GM19438 (cell line): ENCODE data around the gene MKX.

Source experiments
- ATAC-seq: cut with Tn5 transposase; IDR thresholded peaks from one replicate; pipeline ENCODE4 v1.9.1; 2021; ENCODE audit warnings: low read depth; ENCODE audit not compliant: unreplicated experiment

The MKX gene, protein sequence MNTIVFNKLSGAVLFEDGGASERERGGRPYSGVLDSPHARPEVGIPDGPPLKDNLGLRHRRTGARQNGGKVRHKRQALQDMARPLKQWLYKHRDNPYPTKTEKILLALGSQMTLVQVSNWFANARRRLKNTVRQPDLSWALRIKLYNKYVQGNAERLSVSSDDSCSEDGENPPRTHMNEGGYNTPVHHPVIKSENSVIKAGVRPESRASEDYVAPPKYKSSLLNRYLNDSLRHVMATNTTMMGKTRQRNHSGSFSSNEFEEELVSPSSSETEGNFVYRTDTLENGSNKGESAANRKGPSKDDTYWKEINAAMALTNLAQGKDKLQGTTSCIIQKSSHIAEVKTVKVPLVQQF

DNA sequence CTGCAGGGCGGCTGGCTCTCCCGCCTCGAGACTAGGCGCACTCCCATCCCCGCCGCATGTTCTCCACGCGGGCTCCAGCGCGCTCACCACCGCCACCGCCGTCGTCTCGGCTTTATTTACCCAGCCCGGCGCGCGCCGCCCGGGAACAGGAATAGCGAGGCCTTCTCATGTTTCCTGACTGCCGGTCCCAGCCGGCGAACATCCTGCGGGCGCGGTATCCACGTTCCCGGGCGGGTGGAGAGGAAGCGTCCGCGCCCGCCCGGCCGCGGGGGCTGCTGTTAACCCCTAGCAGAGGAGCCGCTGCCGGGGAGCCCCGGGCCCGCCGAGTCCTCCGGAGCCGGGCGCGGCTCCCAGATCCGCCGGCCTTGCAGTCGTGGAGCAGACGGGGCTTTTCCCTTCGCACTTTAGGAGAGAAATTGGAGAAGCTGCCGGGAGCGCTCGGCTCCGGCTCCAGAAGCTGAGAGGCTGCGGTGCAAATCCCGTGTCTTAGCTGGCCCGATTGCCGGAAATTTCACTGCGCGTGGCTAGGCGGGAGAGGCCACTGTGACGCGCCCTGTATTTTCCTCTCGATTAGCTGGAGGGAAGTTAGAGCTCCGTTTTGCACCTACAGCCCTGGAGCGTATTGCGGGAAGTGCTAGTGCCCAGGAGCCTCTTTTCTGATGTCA lies at the start of gene MKX:
Gene MKX (minus strand): TSS at position 88 of the 665 bp plus-strand sequence. CDS start 2,404 bp downstream, outside the sequence.
- no peak for ATAC-seq

GRCh38 chr10:27794157-27794556 lies 48.5 kb upstream of the MKX start:
- ATAC-seq = no peak

DNA sequence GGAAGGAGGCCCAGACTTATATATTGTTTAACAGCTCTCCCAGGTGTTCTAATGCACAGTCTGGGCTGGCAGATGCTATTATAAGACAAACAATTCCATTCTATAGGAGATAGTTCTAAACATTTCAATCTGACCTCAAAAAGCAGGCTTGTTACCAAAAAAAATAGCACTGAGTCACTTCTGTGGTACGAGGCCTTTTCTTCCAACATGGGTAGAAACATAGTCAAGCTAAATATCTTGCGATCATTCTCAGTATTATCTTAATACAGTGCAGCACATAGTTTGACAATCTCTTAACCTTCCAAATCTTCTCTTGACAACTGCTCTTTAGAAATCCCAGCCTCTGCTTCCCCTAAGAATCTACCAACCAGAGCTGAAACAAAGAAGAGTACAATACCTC lies 46.6 kb upstream of the MKX start:
- no peak for ATAC-seq

DNA sequence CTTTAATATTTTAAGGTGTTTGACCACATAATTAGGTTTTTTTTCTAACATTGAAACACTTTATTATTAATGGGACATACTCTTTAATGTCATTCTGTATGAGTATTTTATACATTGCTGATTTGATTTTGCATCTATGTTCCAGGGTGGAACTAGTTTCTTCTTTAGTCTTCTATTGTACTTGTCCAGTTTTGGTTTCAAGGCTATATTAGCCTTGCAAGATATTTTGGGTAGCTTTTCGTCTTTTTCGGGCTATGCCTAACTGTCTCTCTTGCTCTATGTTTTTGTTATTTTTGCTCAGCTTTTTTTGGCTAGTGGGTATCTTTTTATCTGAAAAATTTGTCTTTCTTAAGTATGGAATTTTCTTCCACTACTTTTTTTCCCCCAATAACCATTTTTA lies 38.7 kb upstream of the MKX start:
- ATAC-seq = no peak

GRCh38 chr10:27783660-27784059 lies 38.0 kb upstream of the MKX start:
- ATAC-seq = no peak

DNA sequence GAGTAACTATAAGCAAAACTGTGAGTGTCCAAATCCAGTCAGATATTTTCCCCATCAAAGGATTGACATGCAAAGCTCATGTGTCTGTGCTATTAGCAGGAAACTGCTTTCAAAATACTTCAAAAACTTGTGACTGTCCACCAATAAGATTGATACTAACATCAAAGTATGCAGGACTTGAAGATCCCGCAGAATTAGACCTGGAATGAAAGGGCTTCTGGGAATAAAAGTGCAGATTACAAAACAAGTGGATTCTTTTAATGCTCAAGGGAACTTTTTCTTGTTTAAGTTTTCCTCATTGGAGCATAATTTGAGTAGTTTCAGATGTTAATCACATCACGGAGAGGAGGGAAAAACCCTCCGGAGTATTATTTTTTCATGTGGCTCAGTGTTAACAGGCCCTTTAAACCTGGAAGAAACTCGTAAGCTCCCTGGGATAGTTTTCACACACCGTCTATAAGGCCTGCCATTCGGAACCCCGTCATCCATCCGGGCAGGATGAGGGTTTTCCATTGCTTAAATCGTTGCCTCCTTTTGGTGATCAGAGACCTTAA lies 33.9 kb upstream of the MKX start:
- ATAC-seq = no peak

DNA sequence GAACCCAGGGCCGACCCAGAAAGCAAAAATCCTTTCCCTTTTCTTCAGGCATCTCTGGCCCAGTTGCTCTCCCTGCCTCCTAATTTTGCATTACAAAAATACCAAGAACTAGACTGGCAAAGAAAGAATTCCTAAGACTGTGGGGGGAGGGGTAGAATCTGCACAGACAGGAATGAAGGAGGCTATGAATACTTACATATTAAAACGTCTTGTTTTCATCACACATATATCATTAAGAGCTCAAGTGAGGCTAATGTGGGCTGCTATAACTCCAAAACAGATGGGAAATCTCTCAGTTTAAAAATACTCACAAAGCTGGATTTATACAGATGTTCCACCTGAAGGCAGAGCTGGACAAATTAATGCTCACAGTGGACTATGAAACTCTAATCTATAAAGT lies 29.2 kb upstream of the MKX start:
- ATAC-seq = no peak

- no peak for ATAC-seq
Measured at GRCh38 chr10:27771231-27771630, 25.6 kb upstream of the MKX start.

- ATAC-seq = no peak
Measured at GRCh38 chr10:27770181-27770580, 24.6 kb upstream of the MKX start.

- ATAC-seq = no peak
Measured at GRCh38 chr10:27760867-27761266, 15.2 kb upstream of the MKX start.

DNA sequence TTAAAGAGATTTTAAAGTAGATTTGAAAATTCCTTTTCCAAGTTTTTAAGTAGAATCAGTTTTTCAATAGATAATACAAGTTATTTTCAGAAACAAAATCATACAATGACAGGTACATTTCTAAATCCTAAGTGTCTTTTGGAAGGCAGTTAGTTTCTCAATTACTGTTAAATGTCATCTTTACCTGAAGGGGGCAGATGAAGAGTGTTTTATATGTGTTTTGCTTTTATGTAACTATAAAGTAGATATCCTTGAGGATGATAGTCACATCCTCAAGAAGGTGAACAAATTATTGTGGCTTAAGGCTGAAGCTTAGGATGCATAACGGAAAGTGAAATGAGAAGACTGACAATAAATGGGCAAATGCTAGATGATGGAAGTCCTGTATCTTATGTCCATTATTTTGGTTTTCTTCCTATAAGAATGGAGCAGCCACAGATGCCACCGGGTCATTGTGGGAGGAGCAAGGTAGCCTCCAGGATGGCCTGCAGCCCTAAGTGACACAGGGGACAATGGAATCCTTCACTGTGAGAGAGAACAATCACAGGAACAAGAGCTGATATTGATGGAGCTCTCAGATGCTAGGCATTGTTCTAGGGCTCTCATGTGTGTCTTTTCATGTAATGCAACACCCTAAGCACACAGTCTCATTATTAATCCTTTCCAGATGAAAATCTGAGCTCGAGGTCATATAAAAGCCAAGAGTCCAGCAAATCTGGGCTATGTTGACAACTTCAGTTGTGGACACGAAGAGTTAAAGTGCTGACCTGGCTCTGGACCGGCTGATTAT lies 14.1 kb upstream of the MKX start:
- ATAC-seq = no peak

DNA sequence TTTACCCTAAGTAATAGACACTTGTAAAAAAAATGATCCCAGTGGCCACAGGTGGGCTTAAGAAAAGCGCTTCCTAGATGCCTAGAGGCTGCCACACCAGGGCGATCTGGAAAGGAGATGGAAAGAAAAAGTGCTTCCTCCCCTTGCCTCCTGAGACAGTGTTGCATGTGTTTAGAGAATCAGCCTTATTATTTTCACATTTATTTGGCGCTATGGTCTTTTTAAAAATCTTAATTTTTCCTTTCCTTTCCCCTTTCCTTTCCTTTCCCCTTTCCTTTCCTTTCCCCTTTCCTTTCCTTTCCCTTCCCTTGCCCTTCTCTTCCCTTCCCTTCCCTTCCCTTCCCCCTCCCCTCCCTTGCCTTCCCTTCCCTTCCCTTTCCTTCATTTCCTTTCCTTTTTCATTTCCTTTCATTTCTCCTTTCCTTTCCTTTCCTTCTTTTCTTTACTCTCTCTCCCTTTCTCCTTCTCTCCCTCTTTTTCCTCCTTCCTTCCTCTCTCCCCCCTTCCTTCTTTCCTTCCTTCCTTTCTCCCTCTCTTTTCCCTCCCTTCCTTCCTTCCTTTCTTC lies 7.1 kb upstream of the MKX start:
- ATAC-seq = no peak

- ATAC-seq = no peak
Measured at GRCh38 chr10:27748601-27749000, 3.0 kb upstream of the MKX start.

DNA sequence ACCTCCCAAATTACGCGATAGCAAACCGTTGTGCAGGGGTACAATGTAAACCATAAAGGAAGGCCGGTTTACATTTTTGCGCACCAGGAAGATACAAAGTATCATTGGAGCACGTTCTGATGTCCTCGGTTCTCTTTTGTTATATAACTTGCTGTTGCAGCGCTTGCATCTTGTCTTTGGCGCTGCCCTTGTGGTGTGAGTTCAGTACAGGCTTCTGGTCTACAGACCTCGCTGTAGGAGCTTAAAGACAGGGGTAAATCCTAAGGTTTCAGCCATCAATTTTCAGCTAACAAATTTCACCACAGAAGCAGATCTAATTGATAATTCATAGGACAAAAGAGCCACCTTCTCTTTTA lies 1.5 kb upstream of the MKX start:
- ATAC-seq = no peak

DNA sequence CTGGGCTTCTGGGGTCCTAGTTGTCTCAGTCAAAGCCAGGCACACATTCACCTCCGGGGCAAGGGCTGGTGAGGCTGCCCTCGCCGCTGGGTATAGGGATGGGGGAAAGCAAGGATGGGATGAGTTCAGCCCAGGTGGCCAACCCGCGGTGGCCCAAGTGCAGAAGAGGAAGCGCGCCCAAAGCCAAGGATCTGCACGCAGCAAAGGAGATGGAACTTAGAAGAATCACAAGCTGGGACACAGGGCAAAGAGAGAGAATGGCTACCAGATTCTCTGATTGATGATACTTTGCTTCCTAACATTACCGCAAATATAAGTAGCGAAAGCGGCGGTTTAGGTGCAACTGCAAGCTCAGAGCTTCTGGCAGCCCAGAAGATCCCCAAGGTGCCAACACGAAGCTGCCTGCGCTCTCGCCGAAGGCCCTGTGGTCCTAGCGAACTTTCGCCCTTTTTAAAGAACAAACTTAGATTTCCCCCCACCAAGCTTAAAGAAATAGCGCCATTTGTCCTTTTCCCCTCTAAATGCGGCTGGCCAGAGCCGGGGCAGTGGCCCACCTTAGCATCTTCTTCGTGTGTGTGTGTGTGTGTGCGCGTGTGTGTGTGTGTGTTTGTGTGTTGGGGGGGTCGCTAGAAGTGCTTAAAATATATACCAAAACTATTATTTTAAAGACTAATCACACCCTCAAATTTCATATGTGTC lies 927 bp upstream of the MKX start:
- no peak for ATAC-seq

- ATAC-seq = no peak
Measured at GRCh38 chr10:27744802-27745731, 552 bp downstream of the MKX start.

DNA sequence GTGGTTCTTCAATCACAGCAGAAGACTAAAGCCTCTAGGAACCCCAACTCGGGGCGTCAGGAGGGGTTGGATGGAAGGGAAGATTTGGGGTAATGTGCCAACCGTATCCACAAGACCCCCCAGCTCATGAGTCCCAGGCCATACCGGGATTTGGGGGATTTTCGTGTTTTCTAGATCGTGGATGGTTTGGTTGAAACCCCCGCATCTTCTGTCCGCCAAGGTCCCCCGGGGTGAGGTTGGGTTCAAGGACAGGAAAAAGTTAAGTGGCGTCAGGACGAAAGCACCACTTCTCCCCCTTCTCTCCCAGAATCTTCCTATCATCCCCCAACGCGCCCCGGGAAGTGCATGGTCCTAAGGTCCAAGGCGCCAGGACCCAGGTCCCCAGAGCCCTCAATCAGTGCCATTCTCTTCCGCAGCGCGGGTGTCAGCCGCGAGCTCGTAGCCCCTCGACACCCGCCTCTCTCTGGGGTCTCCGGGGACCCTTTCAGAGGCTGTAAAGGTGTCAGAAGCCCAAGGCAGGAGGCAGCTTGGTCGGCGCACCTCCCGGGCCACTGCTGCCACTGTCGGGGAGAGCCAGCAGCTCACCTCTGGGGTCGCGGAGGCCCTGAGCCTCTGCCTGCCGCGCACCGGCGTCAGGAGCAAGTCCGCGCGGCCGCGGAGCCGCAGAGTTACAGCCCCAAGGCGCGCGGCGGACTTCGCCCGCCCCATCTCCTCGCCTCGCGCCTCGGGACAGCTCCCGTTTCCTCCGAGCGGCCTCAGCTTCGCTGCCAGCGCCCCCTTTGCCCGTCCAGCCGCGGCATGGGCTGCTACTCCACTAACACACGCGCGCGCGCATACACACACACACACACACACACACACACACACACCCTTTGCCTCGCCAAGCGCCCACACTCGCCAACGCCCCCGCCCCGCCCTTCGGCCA lies 1.5 kb downstream of the MKX start:
- ATAC-seq = no peak
